GM21447 (cell line): ENCODE measurements around the gene SOCS6.
"Not testable (repeated sequence)": the region's sequence is repeated elsewhere in the genome, so short reads cannot be mapped to it uniquely, and the experiment has no call there.

ENCODE experiments used
- ATAC-seq: cut with Tn5 transposase; IDR thresholded peaks from one replicate; pipeline ENCODE4 v1.9.1; 2021; ENCODE audit not compliant: unreplicated experiment

The SOCS6 gene

DNA sequence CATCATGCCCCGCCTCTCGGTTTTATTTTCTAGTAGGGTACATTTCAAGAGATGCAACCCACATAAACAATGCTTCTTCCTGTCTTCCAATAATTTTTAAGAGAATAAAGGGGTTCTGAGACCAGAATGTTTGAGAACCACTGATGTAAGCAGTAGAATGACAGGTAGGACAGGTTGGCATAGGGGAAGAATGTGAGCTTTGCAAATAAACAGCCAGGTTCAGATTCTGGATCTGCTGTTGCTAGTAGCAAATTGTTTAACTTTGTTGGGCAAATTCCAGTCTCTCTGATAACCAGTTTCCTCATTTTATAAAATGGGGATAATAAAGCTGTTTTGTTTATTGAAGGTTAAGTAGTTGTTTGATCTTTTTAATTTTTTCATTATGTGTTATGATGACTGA, 32.8 kb downstream of the SOCS6 start:
- ATAC-seq = no peak

GRCh38 chr18:70322385-70322784, 33.5 kb downstream of the SOCS6 start:
- no peak for ATAC-seq

GRCh38 chr18:70322928-70323327, 34.1 kb downstream of the SOCS6 start:
- no peak for ATAC-seq

- ATAC-seq = no peak
Observed at GRCh38 chr18:70324897-70325296, 36.1 kb downstream of the SOCS6 start.

DNA sequence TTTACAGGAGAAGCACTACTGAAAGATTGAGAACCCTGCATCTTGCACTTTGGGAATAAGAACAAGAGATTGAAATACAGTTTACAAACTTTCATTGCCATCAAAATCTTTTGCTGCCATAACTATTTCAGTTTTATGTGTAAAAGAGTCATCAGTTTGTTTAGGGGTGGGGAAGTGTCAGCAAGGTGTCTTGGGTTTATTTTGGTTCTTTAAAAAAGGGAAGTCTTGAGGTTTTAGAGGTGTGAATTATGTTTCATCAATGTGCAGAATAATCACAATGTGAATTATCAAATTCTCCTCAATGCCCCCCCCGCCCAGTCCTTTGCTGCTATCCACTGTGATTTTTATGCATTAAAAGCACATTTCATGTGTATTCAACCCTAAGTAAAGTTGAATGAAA, 37.4 kb downstream of the SOCS6 start:
- ATAC-seq = no peak

DNA sequence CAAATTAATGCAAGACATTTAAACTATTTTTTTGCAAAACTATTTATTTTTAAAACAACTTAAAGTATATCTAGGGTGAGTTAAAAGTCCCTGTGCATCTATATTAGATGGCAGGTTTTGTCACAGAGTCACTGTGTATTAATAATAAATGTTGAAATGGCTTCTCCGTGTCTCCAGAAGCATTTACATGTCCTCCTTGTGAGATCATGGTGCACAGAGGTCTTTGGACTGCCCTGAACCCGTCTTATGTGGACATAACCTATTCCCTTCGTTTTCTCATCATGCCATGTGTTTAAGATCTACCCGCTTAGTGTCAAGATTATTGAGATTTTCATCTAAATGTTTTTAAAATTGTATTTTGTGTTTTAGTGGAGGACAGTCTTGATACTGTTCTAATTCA, 39.3 kb downstream of the SOCS6 start:
- ATAC-seq = no peak

DNA sequence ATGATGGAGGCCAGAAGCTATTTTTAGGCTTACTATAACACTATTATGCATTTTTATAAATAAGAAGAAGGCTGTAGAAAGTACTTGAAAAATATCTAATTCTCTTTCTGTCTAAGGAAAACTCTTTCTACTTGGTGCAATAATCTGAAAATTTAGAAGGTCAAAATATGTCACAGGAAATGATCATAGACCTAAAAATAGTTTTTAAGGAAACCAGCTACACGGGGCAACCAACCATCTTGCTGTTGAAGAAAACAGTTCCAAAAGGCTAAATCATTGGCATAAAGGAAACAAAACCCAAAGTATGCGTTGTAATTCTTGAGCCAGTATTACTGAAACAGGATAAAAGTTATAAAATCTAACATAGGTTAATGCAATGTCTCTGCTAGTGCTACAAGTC, 40.2 kb downstream of the SOCS6 start:
- ATAC-seq = no peak

DNA sequence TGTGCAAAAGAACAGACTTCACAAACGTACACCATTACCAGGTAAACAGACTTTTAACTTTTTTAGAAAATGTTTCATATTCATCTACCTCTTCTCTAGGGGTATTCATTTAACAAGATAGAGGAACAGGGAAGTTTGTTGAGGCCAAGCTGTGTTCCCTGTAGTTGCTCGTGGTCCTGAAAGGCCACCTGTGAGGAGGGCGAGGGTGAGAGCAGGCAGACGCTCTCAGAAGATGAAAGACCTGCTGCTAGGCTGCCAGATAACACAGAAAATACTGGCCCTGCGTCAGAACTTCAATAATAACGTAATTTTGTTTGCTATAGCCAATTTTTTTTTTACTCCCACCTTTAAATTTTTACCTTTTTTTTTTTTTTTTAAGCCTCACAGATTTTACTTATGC, 42.0 kb downstream of the SOCS6 start:
- no peak for ATAC-seq

DNA sequence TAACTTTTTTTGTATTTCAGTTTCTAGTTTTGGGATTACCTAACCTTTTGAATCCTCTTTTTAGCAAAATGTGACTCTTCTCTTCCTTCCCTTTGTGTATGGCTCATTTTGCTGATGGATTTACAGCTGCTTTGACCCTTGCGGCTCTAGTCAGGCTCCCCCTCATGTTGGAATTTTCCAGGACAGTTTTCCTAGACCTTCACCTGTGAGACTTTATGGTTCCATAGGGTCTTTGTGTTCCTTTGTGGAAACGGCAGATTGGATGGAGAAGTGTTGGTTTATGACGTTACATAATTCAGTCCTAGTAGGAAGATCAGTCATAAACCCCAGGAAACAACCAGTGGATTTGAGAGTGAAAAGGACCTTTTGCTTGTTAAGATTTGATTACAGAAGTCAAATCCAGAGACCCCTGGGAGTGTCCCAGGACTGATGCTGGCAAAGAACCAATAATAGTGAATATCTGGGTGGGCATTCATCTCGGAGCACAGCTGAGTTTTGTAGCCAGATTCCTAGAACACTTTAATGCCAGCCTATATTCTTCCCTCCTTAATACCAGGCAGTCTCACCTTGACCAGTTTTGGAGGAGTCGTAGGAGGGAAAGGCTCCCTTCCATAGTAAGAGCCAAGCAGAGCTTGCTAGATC, 42.7 kb downstream of the SOCS6 start:
- no peak for ATAC-seq

- ATAC-seq = no peak
Observed at GRCh38 chr18:70332694-70333093, 43.8 kb downstream of the SOCS6 start.

DNA sequence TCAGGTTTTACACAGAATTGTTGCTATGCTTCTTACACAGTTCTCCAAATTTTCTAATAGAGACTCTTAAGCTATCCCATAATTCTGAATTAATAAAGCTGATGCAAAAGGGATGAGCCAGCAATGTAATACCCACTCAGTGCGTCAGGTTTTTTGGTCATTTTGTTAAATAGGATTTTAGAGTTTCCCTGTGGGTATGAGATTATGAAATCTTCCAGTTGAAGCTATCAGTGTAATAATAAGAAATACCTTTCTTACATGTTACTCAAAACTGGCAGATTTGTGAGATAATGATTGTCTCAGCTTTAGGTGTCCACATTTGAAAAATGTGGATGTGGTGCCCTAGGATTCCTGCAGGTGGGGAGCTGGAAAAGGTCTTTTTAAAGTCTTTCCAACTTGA, 44.5 kb downstream of the SOCS6 start:
- no peak for ATAC-seq

DNA sequence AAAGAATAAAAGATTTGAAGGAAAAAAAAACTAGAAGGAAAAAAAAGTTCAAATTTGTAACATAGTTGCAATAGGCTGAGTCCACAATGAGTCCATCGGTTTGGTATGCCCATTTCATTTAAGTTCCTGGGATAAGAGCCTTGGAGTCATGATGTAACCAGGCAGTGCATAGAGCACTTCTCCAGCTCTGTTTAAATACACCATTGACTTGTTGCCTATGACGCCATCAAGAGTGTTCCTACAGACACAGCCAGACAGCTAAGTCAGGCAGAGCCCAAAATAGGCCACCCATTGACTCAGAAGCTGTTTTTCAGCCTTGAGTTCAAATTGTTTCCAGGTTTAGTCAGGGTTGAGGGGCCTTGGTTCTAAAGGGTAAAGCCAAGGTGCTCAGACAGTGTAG, 44.9 kb downstream of the SOCS6 start:
- ATAC-seq = no peak

DNA sequence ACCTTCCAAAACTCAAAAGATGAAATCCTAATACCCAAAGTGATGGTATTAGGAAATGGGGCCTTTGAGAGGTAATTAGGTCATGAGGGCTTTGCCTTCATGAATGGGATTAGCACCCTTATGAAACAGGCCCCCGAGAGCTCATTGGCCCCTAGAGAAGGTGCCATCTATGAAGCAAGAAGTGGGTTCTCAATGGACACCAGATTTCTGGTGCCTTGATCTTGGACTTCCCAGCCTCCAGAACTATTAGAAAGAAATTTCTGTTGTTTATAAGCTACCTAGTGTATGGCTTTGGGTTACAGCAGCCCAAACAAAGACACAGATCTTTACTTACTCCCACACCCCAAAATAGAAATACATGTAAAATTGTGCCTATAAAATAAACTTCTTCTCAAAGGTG, 45.4 kb downstream of the SOCS6 start:
- ATAC-seq = no peak

GRCh38 chr18:70334728-70335329, 46.0 kb downstream of the SOCS6 start:
- no peak for ATAC-seq

- ATAC-seq = no peak
Observed at GRCh38 chr18:70335892-70336726, 47.3 kb downstream of the SOCS6 start.

GRCh38 chr18:70337139-70337972, 48.5 kb downstream of the SOCS6 start:
- no peak for ATAC-seq

- no peak for ATAC-seq
Observed at GRCh38 chr18:70338890-70339289, 50.0 kb downstream of the SOCS6 start.

DNA sequence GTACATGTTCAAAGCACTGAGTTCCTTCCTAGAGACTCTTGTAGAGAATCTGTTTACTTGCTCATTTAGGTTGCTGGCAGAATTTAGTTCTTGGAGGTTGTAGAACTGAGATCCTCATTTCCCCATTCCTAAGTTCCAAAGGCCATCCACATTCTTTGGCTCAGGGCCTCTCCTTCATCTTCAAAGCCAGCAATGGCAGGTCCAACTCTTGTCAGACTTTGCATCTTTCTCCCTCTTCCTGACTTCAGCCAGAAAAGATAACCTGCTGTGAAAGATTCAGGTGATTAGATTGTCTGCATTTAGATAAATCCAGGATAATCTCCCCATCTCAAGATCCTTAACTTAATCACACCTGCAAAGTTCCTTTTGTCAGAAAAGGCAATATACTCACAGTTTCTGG, 51.1 kb downstream of the SOCS6 start:
- no peak for ATAC-seq

DNA sequence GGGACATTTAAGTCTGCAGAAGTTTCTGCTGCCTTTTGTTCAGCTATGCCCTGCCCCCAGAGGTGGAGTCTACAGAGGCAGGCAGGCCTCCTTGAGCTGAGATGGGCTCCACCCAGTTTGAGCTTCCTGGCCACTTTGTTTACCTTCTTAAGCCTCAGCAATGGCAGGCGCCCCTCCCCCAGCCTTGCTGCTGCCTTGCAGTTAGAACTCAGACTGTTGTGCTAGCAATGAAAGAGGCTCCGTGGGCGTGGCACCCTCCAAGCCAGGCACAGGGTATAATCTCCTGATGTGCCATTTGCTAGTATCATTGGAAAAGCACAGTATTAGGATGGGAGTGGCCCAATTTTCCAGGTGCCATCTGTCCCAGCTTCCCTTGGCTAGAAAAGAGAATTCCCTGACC, 59.6 kb downstream of the SOCS6 start:
- ATAC-seq = not testable (repeated sequence)

- no peak for ATAC-seq
Observed at GRCh38 chr18:70349316-70349715, 60.5 kb downstream of the SOCS6 start.

- no peak for ATAC-seq
Observed at GRCh38 chr18:70354080-70354479, 65.2 kb downstream of the SOCS6 start.
